Vagina (tissue), 2 donors: ENCODE data around the gene EYA4. TPM values are rescaled to one million over a fixed set of nuclear protein-coding genes. Genes with fewer than 3 reads are reported as not detected.

ENCODE experiments used
- DNase-seq, 2 donors: peaks; one replicate each; pipeline ENCODE4 v3.0.0-alpha.2; 2017; ENCODE audit errors: extremely low spot score in 2 of 2
- H3K27ac ChIP-seq: fragments of 200-600 bp; sonication (generic); one replicate; pipeline ENCODE4 v1.5.1; 2019
- H3K27me3 ChIP-seq: fragments of 200-600 bp; sonication (generic); one replicate; pipeline ENCODE4 v1.5.1; 2019
- H3K36me3 ChIP-seq, 2 donors: fragments of 200-600 bp; sonication (generic); one replicate each; pipeline ENCODE4 v1.5.1; 2017 to 2019
- H3K4me1 ChIP-seq: fragments of 200-600 bp; sonication (generic); one replicate; pipeline ENCODE4 v1.5.1; 2019
- H3K4me3 ChIP-seq, 2 donors: fragments of 200-600 bp; sonication (generic); 1 replicate in 1 of 2; 2 replicates in 1 of 2; pipeline ENCODE4 v1.5.1; 2016 to 2019
- H3K9me3 ChIP-seq: fragments of 200-600 bp; sonication (generic); one replicate; pipeline ENCODE4 v1.5.1; 2019
- CTCF ChIP-seq, 3 experiments: fragments of 450-650 bp in 2 of 3; fragments of 200-600 bp in 1 of 3; sonication (generic) in 1 of 3; IDR thresholded peaks; one replicate each; pipeline ENCODE4 v1.5.1; 2017 to 2019; ENCODE audit warnings: antibody characterized with exemption in 3 of 3, mild to moderate bottlenecking in 2 of 3, moderate library complexity in 2 of 3
- POLR2A ChIP-seq, 2 donors: fragments of 450-650 bp; IDR thresholded peaks; one replicate each; pipeline ENCODE4 v1.6.1; 2017; ENCODE audit warnings: antibody characterized with exemption in 2 of 2, mild to moderate bottlenecking in 2 of 2, moderate library complexity in 2 of 2
- POLR2AphosphoS5 ChIP-seq, 2 donors: sonication (generic); formaldehyde crosslinking; IDR thresholded peaks; one replicate each; pipeline ENCODE4 v1.9.0; 2017; ENCODE audit warnings: antibody characterized with exemption in 2 of 2, mild to moderate bottlenecking in 2 of 2, low read depth in 1 of 2; ENCODE audit not compliant: insufficient read depth in 1 of 2
- intact Hi-C: fragments of 100-400 bp; cut with DNase I; formaldehyde crosslinking; loops from one replicate; pipeline ENCODE4 v1.15.1; 2023
- total RNA-seq: library from RNA; depleted of rRNA; stranded (reverse); fragments of >200 nt; gene quantifications from one replicate; pipeline ENCODE4 v1.2.3, GENCODE V29; 2016

The EYA4 gene
- total RNA-seq, 1 donor from 2014 or later, result 18.7 TPM

- no peak for TF ChIP-seq CTCF (IDR thresholded peaks at IDR 0.05)
- TF ChIP-seq POLR2AphosphoS5 (IDR thresholded peaks at IDR 0.05; ENCODE audit: insufficient read depth in 1 of 2, low read depth in 1 of 2), result no peak
- no peak for TF ChIP-seq POLR2A (IDR thresholded peaks at IDR 0.05)
- no peaks in the 10 kb centered on the region for H3K27me3 ChIP-seq
- no peak overlapping the region for H3K4me3 ChIP-seq
- intact Hi-C loops, result no loop called here
- H3K36me3 ChIP-seq, result no peaks in the 10 kb centered on the region
- DNase-seq, result no peak
- no peaks in the 10 kb centered on the region for H3K4me1 ChIP-seq
- H3K27ac ChIP-seq, result no peak overlapping the region
- H3K9me3 ChIP-seq, result no peaks in the 10 kb centered on the region
Measured at GRCh38 chr6:133432021-133432989, 191.1 kb downstream of the EYA4 start.

GRCh38 chr6:133435065-133435728 is 194.0 kb downstream of the EYA4 start:
- H3K4me3 ChIP-seq, result no peak overlapping the region
- no peak overlapping the region for H3K27ac ChIP-seq
- intact Hi-C loops, result no loop called here
- DNase-seq, result no peak
- H3K4me1 ChIP-seq, result no peaks in the 10 kb centered on the region
- no peaks in the 10 kb centered on the region for H3K9me3 ChIP-seq
- TF ChIP-seq POLR2AphosphoS5 (IDR thresholded peaks at IDR 0.05; ENCODE audit: insufficient read depth in 1 of 2, low read depth in 1 of 2) (no peak), POLR2A (IDR thresholded peaks at IDR 0.05) (no peak), CTCF (IDR thresholded peaks at IDR 0.05) (no peak)
- H3K36me3 ChIP-seq, result no peaks in the 10 kb centered on the region
- no peaks in the 10 kb centered on the region for H3K27me3 ChIP-seq

GRCh38 chr6:133436652-133437051 is 195.5 kb downstream of the EYA4 start:
- intact Hi-C loops, result no loop called here
- Histone ChIP-seq H3K36me3 (no peaks in the 10 kb centered on the region), H3K4me3 (no peak overlapping the region), H3K4me1 (no peaks in the 10 kb centered on the region), H3K27ac (no peak overlapping the region), H3K27me3 (no peaks in the 10 kb centered on the region), H3K9me3 (no peaks in the 10 kb centered on the region)
- TF ChIP-seq CTCF (IDR thresholded peaks at IDR 0.05) (no peak), POLR2AphosphoS5 (IDR thresholded peaks at IDR 0.05; ENCODE audit: insufficient read depth in 1 of 2, low read depth in 1 of 2) (no peak), POLR2A (IDR thresholded peaks at IDR 0.05) (no peak)
- no peak for DNase-seq

GRCh38 chr6:133441491-133441890 is 200.3 kb downstream of the EYA4 start:
- H3K4me1 ChIP-seq, result no peaks in the 10 kb centered on the region

More at GRCh38 chr6:133441491-133441890, 200.3 kb downstream of the EYA4 start:
- intact Hi-C loops, result no loop called here
- Histone ChIP-seq H3K36me3 (no peaks in the 10 kb centered on the region), H3K27me3 (no peaks in the 10 kb centered on the region), H3K4me3 (no peak overlapping the region), H3K27ac (no peak overlapping the region), H3K9me3 (no peaks in the 10 kb centered on the region)
- TF ChIP-seq POLR2A (IDR thresholded peaks at IDR 0.05) (no peak), CTCF (IDR thresholded peaks at IDR 0.05) (no peak), POLR2AphosphoS5 (IDR thresholded peaks at IDR 0.05; ENCODE audit: insufficient read depth in 1 of 2, low read depth in 1 of 2) (no peak)
- DNase-seq, result no peak
